Activated T-cell treated with anti-CD3 and anti-CD28 coated beads, Interleukin-2, amount 50 U/mL, for 1 hour (primary cell): Measurements from ENCODE around the gene ICA1.
"Not testable (repeated sequence)": the region's sequence is repeated elsewhere in the genome, so short reads cannot be mapped to it uniquely, and the experiment has no call there.

Experiments used
- DNase-seq: peaks from one replicate; pipeline ENCODE4 v3.0.0-alpha.2; 2020

The ICA1 gene

GRCh38 chr7:8128449-8129317, 133.3 kb downstream of the ICA1 start:
- no peak for DNase-seq

GRCh38 chr7:8126601-8127167, 135.3 kb downstream of the ICA1 start:
- DNase-seq = no peak

- DNase-seq = peak; percentile 76
These were observed 136.1 kb downstream of the ICA1 start for GRCh38 chr7:8125680-8126444.

- no peak for DNase-seq
These were observed 140.7 kb downstream of the ICA1 start for GRCh38 chr7:8121243-8121642.

GRCh38 chr7:8120390-8121058, 141.4 kb downstream of the ICA1 start:
- DNase-seq = no peak

- no peak for DNase-seq
These were observed 142.7 kb downstream of the ICA1 start for GRCh38 chr7:8119262-8119661.

- no peak for DNase-seq
These were observed 144.8 kb downstream of the ICA1 start for GRCh38 chr7:8117195-8117594.

GRCh38 chr7:8115547-8116402, 146.2 kb downstream of the ICA1 start:
- DNase-seq = no peak

- no peak for DNase-seq
These were observed 147.8 kb downstream of the ICA1 start for GRCh38 chr7:8114175-8114574.

GRCh38 chr7:8113184-8113583, 148.8 kb downstream of the ICA1 start:
- no peak for DNase-seq

GRCh38 chr7:8112685-8113084, 149.3 kb downstream of the ICA1 start:
- DNase-seq = no peak

- no peak for DNase-seq
These were observed 150.5 kb downstream of the ICA1 start for GRCh38 chr7:8111282-8111960.

GRCh38 chr7:8109196-8110022, 152.6 kb downstream of the ICA1 start:
- no peak for DNase-seq

- no peak for DNase-seq
These were observed 156.4 kb downstream of the ICA1 start for GRCh38 chr7:8105449-8106095.

GRCh38 chr7:8103282-8103681, 158.7 kb downstream of the ICA1 start:
- no peak for DNase-seq

GRCh38 chr7:8101292-8101691, 160.7 kb downstream of the ICA1 start:
- DNase-seq = not testable (repeated sequence)

- DNase-seq = no peak
These were observed 167.5 kb downstream of the ICA1 start for GRCh38 chr7:8094164-8095140.

- no peak for DNase-seq
These were observed 169.8 kb downstream of the ICA1 start for GRCh38 chr7:8092140-8092539.
